COLO829 (cell line): Measurements from ENCODE around the gene LIN37.
"Not testable (repeated sequence)": the region's sequence is repeated elsewhere in the genome, so short reads cannot be mapped to it uniquely, and the experiment has no call there.

Source experiments
- DNase-seq: peaks from one replicate; pipeline ENCODE4 v3.0.0; 2012; ENCODE audit warnings: low spot score

The LIN37 gene

DNA sequence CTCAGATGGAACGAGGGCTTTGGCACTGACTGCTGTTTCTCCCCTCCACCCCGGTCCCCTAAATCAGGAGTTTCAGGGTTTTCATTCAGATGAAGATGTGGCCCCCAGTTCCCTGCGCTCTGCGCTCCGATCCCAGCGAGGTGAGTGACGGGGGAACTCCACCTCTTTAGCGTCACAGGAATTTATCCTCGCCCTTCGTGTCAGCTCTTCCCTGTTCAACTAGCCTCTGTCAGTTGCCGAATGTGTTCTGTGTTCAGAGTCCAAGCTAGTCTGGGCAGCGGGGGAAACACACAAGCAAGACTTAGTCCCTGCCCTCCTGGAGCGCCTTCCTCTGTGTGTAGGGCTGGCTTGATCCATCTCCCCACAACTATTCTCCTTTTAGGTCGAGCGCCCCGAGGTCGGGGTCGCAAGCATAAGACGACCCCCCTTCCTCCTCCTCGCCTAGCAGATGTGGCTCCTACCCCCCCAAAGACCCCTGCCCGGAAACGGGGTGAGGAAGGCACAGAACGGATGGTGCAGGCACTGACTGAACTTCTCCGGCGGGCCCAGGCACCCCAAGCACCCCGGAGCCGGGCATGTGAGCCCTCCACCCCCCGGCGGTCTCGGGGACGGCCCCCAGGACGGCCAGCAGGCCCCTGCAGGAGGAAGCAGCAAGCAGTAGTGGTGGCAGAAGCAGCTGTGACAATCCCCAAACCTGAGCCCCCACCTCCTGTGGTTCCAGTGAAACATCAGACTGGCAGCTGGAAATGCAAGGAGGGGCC, 28.8 kb upstream of the LIN37 start:
- DNase-seq: no peak

DNA sequence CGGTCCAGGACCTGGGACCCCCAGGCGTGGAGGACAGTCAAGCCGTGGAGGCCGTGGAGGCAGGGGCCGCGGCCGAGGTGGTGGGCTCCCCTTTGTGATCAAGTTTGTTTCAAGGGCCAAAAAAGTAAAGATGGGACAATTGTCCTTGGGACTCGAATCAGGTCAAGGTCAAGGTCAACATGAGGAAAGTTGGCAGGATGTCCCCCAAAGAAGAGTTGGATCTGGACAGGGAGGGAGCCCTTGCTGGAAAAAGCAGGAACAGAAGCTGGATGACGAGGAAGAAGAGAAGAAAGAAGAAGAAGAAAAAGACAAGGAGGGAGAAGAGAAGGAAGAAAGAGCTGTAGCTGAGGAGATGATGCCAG, 28.2 kb upstream of the LIN37 start:
- DNase-seq: no peak

DNA sequence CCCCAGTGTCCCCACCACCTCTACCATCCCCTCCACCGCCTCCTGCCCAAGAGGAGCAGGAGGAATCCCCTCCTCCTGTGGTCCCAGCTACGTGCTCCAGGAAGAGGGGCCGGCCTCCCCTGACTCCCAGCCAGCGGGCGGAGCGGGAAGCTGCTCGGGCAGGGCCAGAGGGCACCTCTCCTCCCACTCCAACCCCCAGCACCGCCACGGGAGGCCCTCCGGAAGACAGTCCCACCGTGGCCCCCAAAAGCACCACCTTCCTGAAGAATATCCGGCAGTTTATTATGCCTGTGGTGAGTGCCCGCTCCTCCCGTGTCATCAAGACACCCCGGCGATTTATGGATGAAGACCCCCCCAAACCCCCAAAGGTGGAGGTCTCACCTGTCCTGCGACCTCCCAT, 27.7 kb upstream of the LIN37 start:
- DNase-seq: no peak

DNA sequence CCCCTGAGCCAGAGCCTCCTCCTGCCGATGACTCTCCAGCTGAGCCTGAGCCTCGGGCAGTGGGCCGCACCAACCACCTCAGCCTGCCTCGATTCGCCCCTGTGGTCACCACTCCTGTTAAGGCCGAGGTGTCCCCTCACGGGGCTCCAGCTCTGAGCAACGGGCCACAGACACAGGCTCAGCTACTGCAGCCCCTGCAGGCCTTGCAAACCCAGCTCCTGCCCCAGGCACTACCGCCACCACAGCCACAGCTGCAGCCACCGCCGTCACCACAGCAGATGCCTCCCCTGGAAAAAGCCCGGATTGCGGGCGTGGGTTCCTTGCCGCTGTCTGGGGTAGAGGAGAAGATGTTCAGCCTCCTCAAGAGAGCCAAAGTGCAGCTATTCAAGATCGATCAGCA, 27.0 kb upstream of the LIN37 start:
- no peak for DNase-seq

DNA sequence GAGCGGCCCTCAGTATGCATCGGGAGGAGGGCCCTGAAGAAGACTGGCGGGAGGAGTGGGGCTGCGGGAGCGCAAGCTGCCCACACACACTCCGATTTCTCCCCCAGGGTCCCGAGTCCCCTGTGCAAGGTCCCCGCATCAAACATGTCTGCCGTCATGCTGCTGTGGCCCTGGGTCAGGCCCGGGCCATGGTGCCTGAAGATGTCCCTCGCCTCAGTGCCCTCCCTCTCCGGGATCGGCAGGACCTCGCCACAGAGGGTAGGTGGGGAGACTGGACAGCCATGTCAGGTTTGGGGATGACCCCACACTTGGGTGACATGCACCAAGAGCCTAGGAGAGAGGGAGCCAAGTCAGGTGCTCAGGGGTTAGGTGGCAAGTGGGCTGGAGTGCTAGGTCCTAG, 25.9 kb upstream of the LIN37 start:
- no peak for DNase-seq

DNA sequence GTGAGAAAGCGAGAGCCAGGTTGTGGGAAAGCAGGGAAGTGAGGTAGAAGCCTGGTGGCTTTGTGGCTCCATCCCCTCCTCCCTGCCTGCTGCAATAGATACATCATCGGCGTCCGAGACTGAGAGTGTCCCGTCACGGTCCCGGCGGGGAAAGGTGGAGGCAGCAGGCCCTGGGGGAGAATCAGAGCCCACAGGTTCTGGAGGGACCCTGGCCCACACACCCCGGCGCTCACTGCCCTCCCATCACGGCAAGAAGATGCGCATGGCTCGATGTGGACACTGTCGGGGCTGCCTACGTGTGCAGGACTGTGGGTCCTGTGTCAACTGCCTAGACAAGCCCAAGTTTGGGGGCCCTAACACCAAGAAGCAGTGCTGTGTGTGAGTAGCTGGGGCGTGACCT, 25.5 kb upstream of the LIN37 start:
- DNase-seq: no peak

DNA sequence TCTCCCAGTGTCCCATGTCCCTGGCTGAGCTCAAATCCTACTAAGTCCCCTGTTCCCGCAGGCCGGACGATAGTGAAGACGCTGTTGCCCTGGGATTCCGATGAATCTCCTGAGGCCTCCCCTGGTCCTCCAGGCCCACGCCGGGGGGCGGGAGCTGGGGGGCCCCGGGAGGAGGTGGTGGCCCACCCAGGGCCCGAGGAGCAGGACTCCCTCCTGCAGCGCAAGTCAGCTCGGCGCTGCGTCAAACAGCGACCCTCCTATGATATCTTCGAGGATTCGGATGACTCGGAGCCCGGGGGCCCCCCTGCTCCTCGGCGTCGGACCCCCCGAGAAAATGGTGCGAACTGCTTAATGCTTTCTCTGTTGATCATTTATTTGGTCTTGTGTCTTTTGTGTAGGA, 24.7 kb upstream of the LIN37 start:
- no peak for DNase-seq

DNA sequence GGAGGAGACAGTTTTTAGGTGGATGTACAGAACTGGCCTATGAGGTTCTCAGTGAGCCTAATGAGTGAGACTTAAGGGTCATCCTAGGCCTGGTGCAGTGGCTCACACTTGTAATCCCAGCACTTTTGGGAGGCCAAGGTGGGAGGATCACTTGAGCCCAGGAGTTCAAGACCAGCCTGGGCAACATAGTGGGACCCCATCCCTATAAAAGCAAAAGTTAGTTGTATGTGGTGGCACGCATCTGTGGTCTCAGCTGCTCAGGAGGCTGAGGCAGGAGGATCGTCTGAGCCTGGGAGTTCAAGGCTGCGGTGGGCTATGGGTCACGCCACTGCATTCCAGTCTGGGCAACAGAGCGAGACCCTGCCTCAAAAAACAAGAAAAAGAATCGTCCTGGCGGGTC, 24.2 kb upstream of the LIN37 start:
- DNase-seq: not testable (repeated sequence)

DNA sequence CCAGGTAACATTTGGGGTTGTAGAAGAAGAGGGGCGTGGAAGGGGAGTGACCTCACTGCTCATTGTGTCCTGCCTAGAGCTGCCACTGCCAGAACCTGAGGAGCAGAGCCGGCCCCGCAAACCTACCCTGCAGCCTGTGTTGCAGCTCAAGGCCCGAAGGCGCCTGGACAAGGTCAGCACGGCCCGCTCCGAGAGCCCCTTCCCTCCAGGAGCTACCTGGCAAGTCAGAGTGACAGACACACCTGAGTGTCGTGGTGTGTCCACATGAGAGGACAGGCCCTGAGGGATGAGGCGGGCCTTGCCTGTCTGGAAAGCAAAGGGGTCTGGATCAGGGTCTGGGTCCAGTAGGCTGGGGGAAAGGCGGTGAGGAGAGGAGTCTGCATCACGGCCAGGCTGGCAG, 23.8 kb upstream of the LIN37 start:
- no peak for DNase-seq

DNA sequence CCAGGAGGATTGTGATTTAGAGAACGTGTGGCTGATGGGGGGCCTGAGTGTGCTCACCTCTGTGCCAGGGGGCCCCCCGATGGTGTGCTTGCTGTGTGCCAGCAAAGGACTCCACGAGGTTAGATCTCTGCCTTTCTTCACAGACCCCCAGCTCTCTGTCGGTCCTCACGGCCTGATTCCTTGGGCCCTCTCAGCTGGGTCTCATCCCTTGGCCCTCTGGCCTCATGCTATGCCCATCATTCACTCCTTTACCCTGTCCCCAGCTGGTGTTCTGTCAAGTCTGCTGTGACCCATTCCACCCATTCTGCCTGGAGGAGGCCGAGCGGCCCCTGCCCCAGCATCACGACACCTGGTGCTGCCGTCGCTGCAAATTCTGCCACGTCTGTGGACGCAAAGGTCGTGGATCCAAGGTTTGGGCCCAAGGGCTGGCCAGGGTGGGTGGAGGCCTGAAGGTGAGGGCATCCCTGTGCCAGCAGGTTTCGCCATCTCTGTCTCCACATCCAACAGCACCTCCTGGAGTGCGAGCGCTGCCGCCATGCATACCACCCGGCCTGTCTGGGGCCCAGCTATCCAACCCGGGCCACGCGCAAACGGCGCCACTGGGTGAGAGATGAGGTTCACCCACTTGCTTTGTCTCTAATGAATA, 23.0 kb upstream of the LIN37 start:
- DNase-seq: no peak

DNA sequence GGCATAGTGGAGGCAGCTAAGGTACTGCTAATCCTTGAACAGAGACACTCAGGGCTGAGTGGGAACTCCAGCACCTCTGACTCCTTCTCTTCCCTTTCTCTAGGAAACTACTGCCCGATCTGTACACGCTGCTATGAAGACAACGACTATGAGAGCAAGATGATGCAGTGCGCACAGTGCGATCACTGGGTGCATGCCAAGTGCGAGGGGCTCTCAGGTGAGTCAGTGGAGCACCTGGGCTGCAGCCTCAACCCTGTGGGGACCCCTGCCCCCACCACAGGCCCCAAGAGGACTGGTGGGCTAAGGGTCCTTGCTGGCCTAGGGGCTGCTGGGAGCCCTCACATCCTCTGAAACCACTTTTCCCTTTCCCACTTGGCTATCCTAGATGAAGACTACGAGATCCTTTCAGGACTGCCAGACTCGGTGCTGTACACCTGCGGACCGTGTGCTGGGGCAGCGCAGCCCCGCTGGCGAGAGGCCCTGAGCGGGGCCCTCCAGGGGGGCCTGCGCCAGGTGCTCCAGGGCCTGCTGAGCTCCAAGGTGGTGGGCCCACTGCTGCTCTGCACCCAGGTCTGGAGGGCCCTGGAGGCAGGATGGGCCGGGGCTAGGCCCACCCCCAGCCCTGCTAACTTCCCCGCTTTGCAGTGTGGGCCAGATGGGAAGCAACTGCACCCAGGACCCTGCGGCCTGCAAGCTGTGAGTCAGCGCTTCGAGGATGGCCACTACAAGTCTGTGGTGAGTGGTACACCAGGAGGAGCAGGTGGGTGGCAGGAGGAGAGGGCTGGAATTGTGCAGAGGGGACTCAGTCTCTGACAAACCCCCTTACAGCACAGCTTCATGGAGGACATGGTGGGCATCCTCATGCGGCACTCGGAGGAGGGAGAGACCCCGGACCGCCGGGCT, 21.1 kb upstream of the LIN37 start:
- no peak for DNase-seq

DNA sequence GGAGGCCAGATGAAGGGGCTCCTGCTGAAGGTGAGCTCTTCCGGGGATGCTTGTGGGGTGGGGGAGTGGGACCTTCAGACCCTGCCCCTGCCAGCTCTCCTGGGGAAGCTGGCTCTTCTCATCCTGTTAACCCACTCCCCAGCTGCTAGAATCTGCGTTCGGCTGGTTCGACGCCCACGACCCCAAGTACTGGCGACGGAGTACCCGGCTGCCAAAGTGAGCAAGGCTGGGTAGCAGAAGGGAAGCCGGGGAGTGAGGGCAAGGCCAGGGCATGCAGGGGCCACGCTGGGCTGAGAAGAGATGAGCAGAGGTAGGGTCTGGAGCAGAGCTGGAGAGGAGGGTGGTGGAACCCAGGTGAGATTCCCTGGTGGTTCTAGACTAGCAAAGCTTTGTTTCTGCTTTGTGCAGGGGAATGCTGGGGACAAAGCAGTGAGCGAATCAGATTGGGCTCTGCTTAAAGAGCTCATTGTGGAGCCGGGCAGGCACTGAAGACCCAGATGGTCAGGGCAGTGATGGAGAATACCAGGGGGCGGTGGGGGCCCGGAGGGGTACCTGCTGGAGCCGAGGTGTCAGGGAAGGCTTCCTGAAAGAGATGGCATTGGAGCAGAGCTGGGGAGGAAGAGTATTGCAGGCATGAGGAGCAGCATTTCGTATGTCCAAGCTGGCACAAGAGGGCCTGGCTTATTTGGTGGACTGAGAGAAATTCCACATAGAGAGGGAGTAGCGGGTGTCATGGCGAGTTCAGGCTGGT, 20.2 kb upstream of the LIN37 start:
- no peak for DNase-seq

DNA sequence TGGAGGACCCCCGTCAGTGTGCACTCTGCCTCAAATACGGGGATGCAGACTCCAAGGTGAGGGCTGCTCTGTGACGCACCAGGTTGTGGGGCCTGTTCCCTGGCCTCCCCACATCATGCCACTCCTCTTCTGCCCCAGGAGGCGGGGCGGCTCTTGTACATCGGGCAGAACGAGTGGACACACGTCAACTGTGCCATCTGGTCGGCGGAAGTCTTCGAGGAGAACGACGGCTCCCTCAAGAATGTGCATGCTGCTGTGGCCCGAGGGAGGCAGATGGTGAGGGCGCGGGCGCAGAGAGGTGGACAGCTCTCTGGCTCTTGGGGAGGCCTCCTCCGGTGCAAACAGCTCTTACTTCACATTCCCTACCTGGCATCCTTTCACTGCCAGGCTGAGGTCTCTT, 19.4 kb upstream of the LIN37 start:
- DNase-seq: no peak

DNA sequence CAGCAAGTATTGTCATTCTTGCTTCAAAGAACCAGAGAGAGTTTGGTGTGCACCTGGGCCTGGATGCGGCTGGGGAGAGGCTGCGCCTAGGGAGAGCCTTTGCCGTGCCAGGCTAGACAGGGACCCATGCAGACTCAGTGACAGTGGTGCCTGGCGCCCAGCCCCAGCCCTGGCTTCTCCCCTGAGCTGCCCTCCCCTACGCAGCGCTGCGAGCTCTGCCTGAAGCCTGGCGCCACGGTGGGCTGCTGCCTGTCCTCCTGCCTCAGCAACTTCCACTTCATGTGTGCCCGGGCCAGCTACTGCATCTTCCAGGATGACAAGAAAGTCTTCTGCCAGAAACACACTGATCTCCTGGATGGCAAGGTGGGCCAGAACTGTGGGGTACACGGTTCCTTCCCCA, 18.6 kb upstream of the LIN37 start:
- no peak for DNase-seq

DNA sequence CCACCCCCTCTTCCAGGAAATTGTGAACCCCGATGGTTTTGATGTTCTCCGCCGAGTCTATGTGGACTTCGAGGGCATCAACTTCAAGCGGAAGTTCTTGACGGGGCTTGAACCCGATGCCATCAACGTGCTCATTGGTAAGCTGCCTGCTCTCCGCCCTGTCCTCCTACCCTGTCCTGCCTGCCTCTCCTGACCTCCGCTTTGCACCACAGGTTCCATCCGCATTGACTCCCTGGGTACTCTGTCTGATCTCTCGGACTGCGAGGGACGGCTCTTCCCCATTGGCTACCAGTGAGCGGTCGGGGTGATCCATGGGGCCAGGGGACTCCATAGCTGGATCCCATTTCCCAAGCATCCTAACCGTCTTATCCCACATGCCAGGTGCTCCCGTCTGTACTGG, 18.1 kb upstream of the LIN37 start:
- no peak for DNase-seq

DNA sequence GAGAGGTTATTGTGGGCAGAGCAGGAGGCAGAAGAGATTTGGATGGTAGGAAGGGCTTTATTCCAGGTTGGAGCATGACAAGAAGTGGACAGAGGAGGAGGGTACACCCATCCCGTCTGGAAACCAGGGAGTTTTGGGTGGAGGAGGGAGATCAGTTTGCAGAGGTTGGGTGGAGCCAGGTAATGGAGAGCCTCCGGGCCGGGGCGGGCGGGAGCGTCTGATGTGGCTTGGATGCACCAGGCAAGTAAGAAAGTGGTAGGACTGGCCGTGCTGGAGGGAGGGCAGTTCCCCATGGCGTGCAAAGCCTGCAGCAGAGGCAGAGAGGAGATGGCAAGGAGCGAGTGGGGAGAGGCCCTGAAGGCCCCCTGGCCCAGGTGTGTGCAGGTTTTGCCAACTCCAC, 17.0 kb upstream of the LIN37 start:
- DNase-seq: no peak

DNA sequence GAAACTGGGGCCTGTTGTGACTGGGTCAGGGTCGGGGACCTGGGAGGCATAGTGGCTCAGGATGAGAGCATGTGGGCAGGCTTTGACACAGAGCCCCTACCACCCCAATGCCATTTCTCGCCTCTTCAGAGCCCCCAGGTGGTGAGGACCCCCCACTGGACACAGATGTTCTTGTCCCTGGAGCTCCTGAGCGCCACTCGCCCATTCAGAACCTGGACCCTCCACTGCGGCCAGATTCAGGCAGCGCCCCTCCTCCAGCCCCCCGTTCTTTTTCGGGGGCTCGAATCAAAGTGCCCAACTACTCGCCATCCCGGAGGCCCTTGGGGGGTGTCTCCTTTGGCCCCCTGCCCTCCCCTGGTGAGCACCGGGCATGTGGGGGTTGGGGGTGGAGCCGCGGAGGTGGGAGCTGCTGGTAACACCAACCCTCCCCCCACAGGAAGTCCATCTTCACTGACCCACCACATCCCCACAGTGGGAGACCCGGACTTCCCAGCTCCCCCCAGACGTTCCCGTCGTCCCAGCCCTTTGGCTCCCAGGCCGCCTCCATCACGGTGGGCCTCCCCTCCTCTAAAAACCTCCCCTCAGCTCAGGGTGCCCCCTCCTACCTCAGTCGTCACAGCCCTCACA, 16.5 kb upstream of the LIN37 start:
- DNase-seq: no peak

DNA sequence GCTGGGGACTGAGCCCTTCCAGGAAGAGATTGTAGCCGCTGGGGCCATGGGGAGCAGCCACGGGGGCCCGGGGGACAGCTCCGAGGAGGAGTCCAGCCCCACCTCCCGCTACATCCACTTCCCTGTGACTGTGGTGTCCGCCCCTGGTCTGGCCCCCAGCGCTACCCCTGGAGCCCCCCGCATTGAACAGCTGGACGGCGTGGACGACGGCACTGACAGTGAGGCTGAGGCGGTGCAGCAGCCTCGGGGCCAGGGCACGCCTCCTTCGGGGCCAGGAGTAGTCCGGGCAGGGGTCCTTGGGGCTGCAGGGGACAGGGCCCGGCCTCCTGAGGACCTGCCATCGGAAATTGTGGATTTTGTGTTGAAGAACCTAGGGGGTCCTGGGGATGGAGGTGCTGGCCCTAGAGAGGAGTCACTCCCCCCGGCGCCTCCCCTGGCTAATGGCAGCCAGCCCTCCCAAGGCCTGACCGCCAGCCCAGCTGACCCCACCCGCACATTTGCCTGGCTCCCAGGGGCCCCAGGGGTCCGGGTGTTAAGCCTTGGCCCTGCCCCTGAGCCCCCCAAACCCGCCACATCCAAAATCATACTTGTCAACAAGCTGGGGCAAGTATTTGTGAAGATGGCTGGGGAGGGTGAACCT, 15.7 kb upstream of the LIN37 start:
- no peak for DNase-seq

DNA sequence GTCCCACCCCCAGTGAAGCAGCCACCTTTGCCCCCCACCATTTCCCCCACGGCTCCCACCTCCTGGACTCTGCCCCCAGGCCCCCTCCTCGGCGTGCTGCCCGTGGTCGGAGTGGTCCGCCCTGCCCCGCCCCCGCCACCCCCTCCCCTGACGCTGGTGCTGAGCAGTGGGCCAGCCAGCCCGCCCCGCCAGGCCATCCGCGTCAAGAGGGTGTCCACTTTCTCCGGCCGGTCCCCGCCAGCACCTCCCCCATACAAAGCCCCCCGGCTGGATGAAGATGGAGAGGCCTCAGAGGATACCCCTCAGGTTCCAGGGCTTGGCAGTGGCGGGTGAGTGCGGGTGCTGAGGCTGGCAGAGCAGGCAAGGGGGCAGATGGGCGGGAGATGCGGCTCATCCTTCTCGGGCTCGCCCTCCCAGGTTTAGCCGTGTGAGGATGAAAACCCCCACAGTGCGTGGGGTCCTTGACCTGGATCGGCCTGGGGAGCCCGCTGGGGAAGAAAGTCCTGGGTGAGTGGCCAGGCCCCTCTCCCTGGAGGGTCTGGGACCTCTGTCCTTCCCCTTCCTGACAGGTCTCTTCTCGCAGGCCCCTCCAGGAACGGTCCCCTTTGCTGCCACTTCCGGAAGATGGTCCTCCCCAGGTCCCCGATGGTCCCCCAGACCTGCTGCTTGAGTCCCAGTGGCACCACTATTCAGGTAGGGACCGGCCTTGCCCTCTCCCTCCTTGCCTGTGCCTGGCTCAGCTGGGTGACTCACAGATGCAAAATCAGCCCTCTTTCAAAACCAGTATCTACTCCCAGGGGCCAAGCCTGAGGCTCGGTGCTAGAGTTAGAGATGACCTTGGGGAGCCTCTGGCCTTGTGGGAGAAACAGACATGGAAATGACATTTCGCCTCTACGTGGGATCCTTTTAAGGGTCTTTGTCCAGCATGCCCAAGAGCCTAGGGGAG, 14.9 kb upstream of the LIN37 start:
- DNase-seq: no peak

DNA sequence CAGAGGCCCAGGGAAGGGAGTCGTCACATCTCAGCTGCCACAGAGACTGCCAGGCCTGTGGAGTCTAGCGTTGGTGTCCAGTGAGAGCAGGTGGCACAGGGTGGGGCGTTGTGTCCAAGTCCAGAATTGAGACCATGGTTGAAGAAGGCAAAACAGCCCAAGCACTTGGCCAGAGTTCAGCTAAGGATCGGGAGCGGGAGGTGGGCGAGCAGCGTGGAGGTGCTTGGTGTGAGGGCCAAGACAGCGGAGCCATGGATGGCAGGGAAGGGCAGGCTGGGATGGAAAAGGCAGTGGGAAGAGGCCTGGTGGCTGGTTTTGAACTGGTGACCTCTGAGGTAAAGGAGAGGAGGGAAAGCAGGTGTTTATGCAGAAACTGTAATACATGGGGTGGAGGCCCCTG, 14.1 kb upstream of the LIN37 start:
- DNase-seq: no peak
